Measurements from ENCODE around the gene LRP3.
"Not testable (repeated sequence)": the region's sequence is repeated elsewhere in the genome, so short reads cannot be mapped to it uniquely, and the experiment has no call there.

LRP3 gene

DNA sequence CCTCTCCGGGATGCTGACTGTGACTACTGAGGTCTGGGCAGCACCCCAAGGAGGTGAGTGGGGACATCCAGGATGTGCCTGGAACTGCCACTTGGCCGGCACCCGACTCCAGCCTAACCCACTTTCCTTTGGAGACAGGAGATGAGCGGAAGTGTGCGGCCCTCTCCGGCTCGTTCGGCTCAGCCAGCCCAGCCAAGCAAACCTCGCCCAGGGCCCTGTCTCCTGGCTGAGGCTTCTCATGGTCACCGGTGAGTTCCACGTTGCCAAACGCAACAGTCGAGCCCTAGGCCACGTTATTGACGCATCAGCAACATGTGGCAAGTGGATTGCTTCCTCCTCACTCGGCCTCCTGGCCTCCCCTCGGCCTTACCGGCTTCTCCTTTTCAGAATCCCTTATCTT is 26.0 kb downstream of the LRP3 start:
- DNase-seq = no peak

- DNase-seq = no peak
Measured at GRCh38 chr19:33220735-33221134, 26.6 kb downstream of the LRP3 start.

DNA sequence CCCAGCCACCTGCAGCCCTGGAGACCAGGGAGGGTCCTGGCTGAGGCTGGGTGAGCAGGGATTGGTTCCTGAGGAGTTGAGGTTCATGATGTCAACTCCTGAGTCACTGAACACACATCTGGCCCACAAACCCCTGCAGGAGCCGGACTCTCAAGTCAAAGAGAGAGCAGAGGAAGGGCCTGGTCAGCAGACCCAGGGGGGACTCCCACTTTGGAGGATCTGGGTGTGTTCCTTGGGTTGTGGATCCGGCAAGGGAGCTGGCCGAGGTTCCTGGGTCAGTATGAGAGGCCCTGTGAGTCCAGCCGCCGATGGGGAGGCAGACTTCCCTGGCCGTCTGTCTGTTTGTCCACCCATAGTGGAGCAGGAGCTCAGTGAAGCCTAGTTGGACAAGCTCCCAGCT is 27.5 kb downstream of the LRP3 start:
- DNase-seq = no peak

GRCh38 chr19:33222255-33222654 is 28.1 kb downstream of the LRP3 start:
- not testable (repeated sequence) for DNase-seq

- DNase-seq = no peak
Measured at GRCh38 chr19:33224694-33225457, 30.7 kb downstream of the LRP3 start.

DNA sequence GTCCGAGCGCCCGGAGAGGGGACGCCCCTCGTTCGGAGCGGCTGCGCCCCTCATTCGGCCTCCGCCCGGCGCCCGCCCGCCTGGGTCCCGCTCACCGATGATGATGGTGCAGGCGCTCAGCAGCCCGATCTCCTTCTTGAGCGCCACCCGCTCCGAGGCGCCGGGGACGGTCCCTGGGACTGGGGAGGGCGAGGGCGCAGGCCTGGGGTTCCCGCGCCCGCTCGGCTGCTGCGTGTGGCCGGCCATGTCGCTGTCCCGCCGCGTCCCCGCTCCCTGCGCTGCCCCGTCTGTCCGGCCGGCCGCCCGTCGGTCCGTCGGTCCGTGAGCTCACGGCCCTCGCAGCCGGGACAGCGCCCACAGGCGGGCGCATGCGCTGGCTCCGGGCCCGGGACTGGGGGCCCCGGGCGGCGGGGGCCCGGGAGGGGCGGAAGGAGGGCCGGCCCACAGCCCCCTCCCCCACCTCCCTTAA is 31.4 kb downstream of the LRP3 start, which contains the start of gene SLC7A10:
Gene SLC7A10 (minus strand): TSS at position 393 of the 469 bp plus-strand sequence. CDS start 147 bp downstream, at position 246.
- no peak for DNase-seq

- peak; percentile 6 for DNase-seq
Measured at GRCh38 chr19:33226550-33227241, 32.6 kb downstream of the LRP3 start.

GRCh38 chr19:33227242-33227650 is 33.1 kb downstream of the LRP3 start:
- DNase-seq = no peak

DNA sequence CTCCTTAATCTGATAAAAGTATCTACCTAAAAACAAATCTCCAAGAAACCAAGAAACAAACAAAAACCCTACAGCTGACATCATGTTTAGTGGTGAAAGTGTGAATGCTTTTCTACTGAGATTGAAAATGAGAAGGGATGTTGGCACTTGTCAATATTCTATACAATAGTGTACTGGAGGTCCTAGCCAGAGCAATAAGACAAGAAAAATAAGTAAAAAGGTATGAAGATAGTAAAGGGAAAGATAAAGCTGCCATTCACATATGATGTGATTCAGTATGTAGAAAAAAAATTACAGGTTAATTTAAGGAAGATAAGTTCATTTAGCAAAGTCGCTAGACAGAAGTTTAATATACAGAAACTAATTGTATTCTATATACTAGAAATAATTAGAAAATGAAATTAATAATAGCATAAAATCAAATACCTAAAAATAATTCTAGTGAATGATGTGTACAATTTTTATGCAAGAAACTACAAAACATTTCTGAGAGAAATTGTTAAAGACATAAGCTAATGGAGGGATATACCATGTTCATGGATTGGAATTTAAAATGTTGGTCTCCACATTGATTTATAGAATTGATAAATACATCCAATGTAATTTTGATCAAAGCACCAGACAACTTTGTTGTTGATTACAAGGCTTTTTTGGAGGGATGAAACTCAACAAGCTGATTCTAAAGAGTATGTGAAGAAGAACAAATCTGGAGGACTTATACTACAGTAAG is 33.9 kb downstream of the LRP3 start:
- no peak for DNase-seq

DNA sequence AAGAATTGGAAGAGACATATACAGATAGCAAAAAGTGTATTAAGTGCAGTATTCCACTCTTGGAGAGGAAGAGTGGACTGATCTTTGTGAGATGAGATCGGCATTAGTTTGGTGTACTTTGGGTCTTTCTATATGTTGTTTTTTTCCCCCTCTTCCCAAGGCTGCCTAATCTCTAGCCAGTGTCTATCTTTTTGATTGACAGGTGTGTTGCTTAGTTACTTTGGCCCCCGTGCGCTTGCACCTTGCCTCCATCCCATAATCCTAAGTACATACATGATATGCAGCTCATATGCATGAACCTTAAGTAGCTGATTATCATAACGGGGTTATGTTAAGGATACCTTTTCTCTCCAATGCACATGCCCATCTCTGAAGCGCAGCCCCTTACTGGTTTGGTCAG is 35.8 kb downstream of the LRP3 start:
- DNase-seq = no peak

DNA sequence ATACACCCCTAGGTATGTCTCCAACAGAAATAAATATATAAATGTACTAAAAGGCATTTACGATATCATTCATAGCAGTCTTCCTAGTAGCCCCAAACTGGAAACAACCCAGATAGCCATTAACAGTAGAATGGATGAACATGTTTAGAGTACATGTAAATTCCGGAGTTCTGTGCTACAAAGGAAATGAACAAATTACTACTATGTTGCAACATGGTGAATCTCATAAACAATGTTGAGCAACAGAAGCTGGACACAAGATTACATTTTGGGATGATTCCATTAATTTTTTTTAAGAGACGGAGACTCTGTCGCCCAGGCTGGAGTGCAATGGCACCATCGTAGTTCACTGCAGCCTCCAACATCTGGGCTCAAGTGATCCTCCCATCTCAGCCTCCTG is 37.4 kb downstream of the LRP3 start:
- DNase-seq = no peak

- DNase-seq = no peak
Measured at GRCh38 chr19:33232656-33233055, 38.5 kb downstream of the LRP3 start.

GRCh38 chr19:33233056-33233873 is 39.1 kb downstream of the LRP3 start:
- no peak for DNase-seq

DNA sequence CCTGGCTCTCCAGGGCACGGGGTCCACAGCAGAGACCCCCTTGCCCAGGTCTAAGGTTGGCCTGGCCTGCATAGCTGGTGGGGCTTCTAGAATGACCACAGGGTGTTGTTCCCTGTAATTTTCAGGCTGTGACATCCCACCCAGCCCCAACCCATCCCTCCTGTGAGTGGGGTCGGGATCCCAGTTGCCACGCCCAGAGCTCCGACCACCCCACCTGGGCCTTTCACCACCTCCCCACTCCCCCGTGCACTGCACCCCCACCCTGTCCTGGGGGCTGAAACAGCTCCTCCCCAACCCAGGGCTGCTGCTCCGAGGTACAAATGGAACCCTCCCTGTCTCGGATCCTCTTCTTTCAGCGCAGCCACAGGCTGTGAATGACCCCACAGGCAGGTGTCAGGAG is 40.0 kb downstream of the LRP3 start:
- DNase-seq = no peak

DNA sequence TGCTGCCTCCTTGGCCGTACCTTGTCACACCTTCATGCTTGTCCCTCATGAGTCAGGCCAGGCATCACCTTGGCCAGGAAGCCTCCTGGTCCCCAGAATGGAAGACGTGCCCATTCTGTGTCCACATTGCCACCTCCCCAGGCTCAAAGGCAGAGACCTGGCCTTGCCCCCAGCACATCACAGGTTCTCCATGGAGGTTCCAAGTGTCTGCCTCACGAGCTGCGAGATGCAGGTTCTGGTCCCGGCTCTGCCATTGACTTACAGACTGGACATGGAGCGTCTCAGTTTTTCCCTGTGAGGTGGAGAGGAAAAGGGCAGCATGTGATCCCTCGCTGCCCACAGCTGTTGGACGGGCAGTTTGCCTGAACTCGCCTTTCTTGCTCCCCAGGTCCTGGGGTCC is 40.6 kb downstream of the LRP3 start:
- DNase-seq = no peak

- peak; percentile 56 for DNase-seq
Measured at GRCh38 chr19:33235269-33235995, 41.3 kb downstream of the LRP3 start.

GRCh38 chr19:33235996-33236350 is 41.8 kb downstream of the LRP3 start:
- DNase-seq = no peak

GRCh38 chr19:33236696-33237390 is 42.7 kb downstream of the LRP3 start:
- no peak for DNase-seq

- DNase-seq = no peak
Measured at GRCh38 chr19:33238481-33239149, 44.5 kb downstream of the LRP3 start.

- DNase-seq = no peak
Measured at GRCh38 chr19:33239223-33239975, 45.3 kb downstream of the LRP3 start.

All from NCI-H2029 treated with DMSO at 0.1 percent for 48 hours (cell line).